Measurements from ENCODE around the gene RBM10. TPM values are rescaled to one million over a fixed set of nuclear protein-coding genes. Genes with fewer than 3 reads are reported as not detected.

RBM10 gene
- total RNA-seq, 1 donor from 2014 or later, result 35.9 TPM

- H3K4me1 Mint-ChIP-seq (ENCODE audit: low read depth, unreplicated experiment), result peaks cover 26% of the 10 kb centered on the region
- FAIRE-seq, result peak; percentile 99
- Histone ChIP-seq H2AFZ (ENCODE audit: low read depth, low read length) (no peak overlapping the region), H3K9me3 (ENCODE audit: insufficient read depth, low read depth, low read length) (no peaks in the 10 kb centered on the region), H3K27me3 (ENCODE audit: insufficient read depth, low read length) (no peaks in the 10 kb centered on the region), H3K4me1 (ENCODE audit: insufficient read depth, low read length) (peaks cover 23% of the 10 kb centered on the region), H3K79me2 (ENCODE audit: insufficient read depth, low read length) (peaks cover 69% of the 10 kb centered on the region), H3K36me3 (ENCODE audit: insufficient read depth, low read length) (peaks cover 46% of the 10 kb centered on the region), H3K27ac (ENCODE audit: low read depth, low read length) (peak overlapping the region; percentile 19), H3K4me3 (ENCODE audit: insufficient read depth, low read depth, low read length) (no peak overlapping the region), H3K9ac (ENCODE audit: low read length) (no peak overlapping the region), H4K20me1 (ENCODE audit: insufficient read depth, low read length) (peaks cover 86% of the 10 kb centered on the region), H3K4me2 (ENCODE audit: low read length) (no peak overlapping the region)
- H3K27ac Mint-ChIP-seq (ENCODE audit: unreplicated experiment), result peak overlapping the region; percentile 18
- peaks cover 12% of the 10 kb centered on the region for H3K36me3 Mint-ChIP-seq (ENCODE audit: low read depth, unreplicated experiment)
- no peak overlapping the region for H3K4me3 Mint-ChIP-seq (ENCODE audit: unreplicated experiment)
- H3K9me3 Mint-ChIP-seq (ENCODE audit: unreplicated experiment), result no peaks in the 10 kb centered on the region
- H3K27me3 Mint-ChIP-seq (ENCODE audit: low read depth, unreplicated experiment), result no peaks in the 10 kb centered on the region
- DNase-seq (ENCODE audit: low read depth), result peak; percentile 76
- TF ChIP-seq CTCF (IDR thresholded peaks at IDR 0.05; ENCODE audit: insufficient read depth, low read depth, low read length), result peak; percentile 14
- TF ChIP-seq EZH2 (IDR thresholded peaks at IDR 0.05; ENCODE audit: insufficient read depth, low read length), result no peak
Observed at GRCh38 chrX:47200385-47201150, 55.5 kb downstream of the RBM10 start.

- DNase-seq (ENCODE audit: low read depth), result no peak
- no peak overlapping the region for H3K27ac ChIP-seq (ENCODE audit: low read depth, low read length)
- H3K36me3 ChIP-seq (ENCODE audit: insufficient read depth, low read length), result peaks cover 48% of the 10 kb centered on the region
- H4K20me1 ChIP-seq (ENCODE audit: insufficient read depth, low read length), result peaks cover 85% of the 10 kb centered on the region
- H3K79me2 ChIP-seq (ENCODE audit: insufficient read depth, low read length), result peaks cover 64% of the 10 kb centered on the region
- no peaks in the 10 kb centered on the region for H3K9me3 ChIP-seq (ENCODE audit: insufficient read depth, low read depth, low read length)
- Mint-ChIP-seq H3K9me3 (ENCODE audit: unreplicated experiment) (no peaks in the 10 kb centered on the region), H3K36me3 (ENCODE audit: low read depth, unreplicated experiment) (peaks cover 12% of the 10 kb centered on the region), H3K4me3 (ENCODE audit: unreplicated experiment) (no peak overlapping the region), H3K27me3 (ENCODE audit: low read depth, unreplicated experiment) (no peaks in the 10 kb centered on the region), H3K4me1 (ENCODE audit: low read depth, unreplicated experiment) (peaks cover 20% of the 10 kb centered on the region), H3K27ac (ENCODE audit: unreplicated experiment) (no peak overlapping the region)
- FAIRE-seq, result peak; percentile 94
- TF ChIP-seq EZH2 (IDR thresholded peaks at IDR 0.05; ENCODE audit: insufficient read depth, low read length) (no peak), CTCF (IDR thresholded peaks at IDR 0.05; ENCODE audit: insufficient read depth, low read depth, low read length) (no peak)
- peaks cover 14% of the 10 kb centered on the region for H3K4me1 ChIP-seq (ENCODE audit: insufficient read depth, low read length)
- no peaks in the 10 kb centered on the region for H3K27me3 ChIP-seq (ENCODE audit: insufficient read depth, low read length)
- no peak overlapping the region for H3K4me3 ChIP-seq (ENCODE audit: insufficient read depth, low read depth, low read length)
- H2AFZ ChIP-seq (ENCODE audit: low read depth, low read length), result no peak overlapping the region
- no peak overlapping the region for H3K9ac ChIP-seq (ENCODE audit: low read length)
- no peak overlapping the region for H3K4me2 ChIP-seq (ENCODE audit: low read length)
Observed at GRCh38 chrX:47201345-47201944, 56.4 kb downstream of the RBM10 start.

- H3K27me3 Mint-ChIP-seq (ENCODE audit: low read depth, unreplicated experiment), result no peaks in the 10 kb centered on the region
- no peaks in the 10 kb centered on the region for H3K27me3 ChIP-seq (ENCODE audit: insufficient read depth, low read length)
- no peaks in the 10 kb centered on the region for H3K9me3 ChIP-seq (ENCODE audit: insufficient read depth, low read depth, low read length)
- no peak overlapping the region for H3K4me3 ChIP-seq (ENCODE audit: insufficient read depth, low read depth, low read length)
- no peak overlapping the region for H3K27ac ChIP-seq (ENCODE audit: low read depth, low read length)
- FAIRE-seq (no peak), DNase-seq (ENCODE audit: low read depth) (no peak)
- H3K4me1 ChIP-seq (ENCODE audit: insufficient read depth, low read length), result peaks cover 6% of the 10 kb centered on the region
- H3K9ac ChIP-seq (ENCODE audit: low read length), result no peak overlapping the region
- no peak overlapping the region for H3K27ac Mint-ChIP-seq (ENCODE audit: unreplicated experiment)
- no peak overlapping the region for H3K4me2 ChIP-seq (ENCODE audit: low read length)
- H3K79me2 ChIP-seq (ENCODE audit: insufficient read depth, low read length), result peaks cover 56% of the 10 kb centered on the region
- H3K36me3 ChIP-seq (ENCODE audit: insufficient read depth, low read length), result peaks cover 55% of the 10 kb centered on the region
- H2AFZ ChIP-seq (ENCODE audit: low read depth, low read length), result no peak overlapping the region
- no peak for TF ChIP-seq CTCF (IDR thresholded peaks at IDR 0.05; ENCODE audit: insufficient read depth, low read depth, low read length)
- no peak for TF ChIP-seq EZH2 (IDR thresholded peaks at IDR 0.05; ENCODE audit: insufficient read depth, low read length)
- H3K4me3 Mint-ChIP-seq (ENCODE audit: unreplicated experiment), result no peak overlapping the region
- peaks cover 83% of the 10 kb centered on the region for H4K20me1 ChIP-seq (ENCODE audit: insufficient read depth, low read length)
- peaks cover 15% of the 10 kb centered on the region for H3K36me3 Mint-ChIP-seq (ENCODE audit: low read depth, unreplicated experiment)
- H3K4me1 Mint-ChIP-seq (ENCODE audit: low read depth, unreplicated experiment), result peaks cover 12% of the 10 kb centered on the region
- no peaks in the 10 kb centered on the region for H3K9me3 Mint-ChIP-seq (ENCODE audit: unreplicated experiment)
Observed at GRCh38 chrX:47202316-47202715, 57.3 kb downstream of the RBM10 start.

Data from astrocyte (in vitro differentiated cells and primary cell).